ENCODE data around the gene SERINC4. TPM values are rescaled to one million over a fixed set of nuclear protein-coding genes. Genes with fewer than 3 reads are reported as not detected.
A peak's percentile ranks its signal among the peaks of the same experiment; 100 is the strongest.

Gene SERINC4
- total and polyA plus RNA-seq, 9 of the 15 experiments (the other 6 are each of a cell fraction or from before 2014, with no cell fraction given) = 0.14 to 0.86 (median 0.18) TPM; not detected in 2

DNA sequence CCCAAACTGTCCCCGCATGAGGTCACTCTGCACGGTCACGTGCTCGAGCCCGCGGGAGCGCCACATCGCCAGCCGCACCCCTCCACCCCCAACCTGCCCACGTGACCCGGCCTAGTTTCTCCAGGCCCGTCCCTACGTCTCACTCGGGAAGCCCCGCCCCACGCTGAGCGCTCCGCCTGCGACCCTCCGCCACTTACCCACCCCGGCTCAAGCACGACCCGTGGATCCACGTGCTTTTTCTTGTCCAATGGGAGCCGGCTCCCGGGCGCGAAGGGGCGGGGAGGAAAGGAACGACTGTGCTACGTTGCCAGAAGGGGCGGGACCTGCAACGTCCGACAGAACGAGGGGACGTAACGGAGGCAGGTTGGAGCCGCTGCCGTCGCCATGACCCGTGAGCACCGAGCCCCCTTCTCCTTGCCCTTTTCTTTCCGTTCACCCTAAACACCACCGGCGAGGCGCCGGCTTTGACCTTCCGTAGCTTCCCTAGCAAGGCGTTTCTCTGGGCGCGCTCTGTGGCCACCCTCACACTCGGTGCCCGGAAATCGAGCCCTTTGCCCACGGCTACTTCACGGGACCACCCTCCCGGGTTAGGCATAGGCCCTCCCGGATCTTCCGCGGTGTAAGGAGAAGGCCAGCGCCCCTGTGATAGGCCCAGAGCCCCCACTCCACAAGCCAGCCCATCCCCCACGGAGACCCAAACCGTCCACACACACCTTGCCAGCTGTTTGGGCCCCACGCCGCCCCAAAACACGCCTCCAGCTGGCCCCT is 7.8 kb downstream of the SERINC4 start, which contains the start of gene SERF2 (continued):
- TF ChIP-seq, protein P1, sequence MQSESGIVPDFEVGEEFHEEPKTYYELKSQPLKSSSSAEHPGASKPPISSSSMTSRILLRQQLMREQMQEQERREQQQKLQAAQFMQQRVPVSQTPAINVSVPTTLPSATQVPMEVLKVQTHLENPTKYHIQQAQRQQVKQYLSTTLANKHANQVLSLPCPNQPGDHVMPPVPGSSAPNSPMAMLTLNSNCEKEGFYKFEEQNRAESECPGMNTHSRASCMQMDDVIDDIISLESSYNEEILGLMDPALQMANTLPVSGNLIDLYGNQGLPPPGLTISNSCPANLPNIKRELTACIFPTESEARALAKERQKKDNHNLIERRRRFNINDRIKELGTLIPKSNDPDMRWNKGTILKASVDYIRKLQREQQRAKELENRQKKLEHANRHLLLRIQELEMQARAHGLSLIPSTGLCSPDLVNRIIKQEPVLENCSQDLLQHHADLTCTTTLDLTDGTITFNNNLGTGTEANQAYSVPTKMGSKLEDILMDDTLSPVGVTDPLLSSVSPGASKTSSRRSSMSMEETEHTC (IDR thresholded peaks at IDR 0.05) = peak; percentile 90
- TF ChIP-seq SAP30 (IDR thresholded peaks at IDR 0.05; ENCODE audit: borderline replicate concordance, insufficient read depth, low read depth, low read length, poor library complexity, severe bottlenecking) = peak; percentile 82
- TF ChIP-seq HEY1 (CRISPR knock-in tag; IDR thresholded peaks at IDR 0.05; ENCODE audit: borderline replicate concordance) = no peak
- peak; percentile 33; the same call in 1 of the 2 replicates for TF ChIP-seq HLTF (IDR thresholded peaks at IDR 0.05)
- peak; percentile 18; the same call in 1 of the 2 replicates for TF ChIP-seq CHD2 (IDR thresholded peaks at IDR 0.05; ENCODE audit: low read depth, low read length)
- no peak for TF ChIP-seq ESRRB (CRISPR knock-in tag; IDR thresholded peaks at IDR 0.05; ENCODE audit: borderline replicate concordance)
- no peak for TF ChIP-seq MCM3 (IDR thresholded peaks at IDR 0.05)
- peak; percentile 83; the same call in 1 of the 2 replicates for TF ChIP-seq SP1 (CRISPR knock-in tag; IDR thresholded peaks at IDR 0.05)
- no peak for TF ChIP-seq ZFP30 (CRISPR knock-in tag; IDR thresholded peaks at IDR 0.05; ENCODE audit: borderline replicate concordance)
- no peak for TF ChIP-seq HDAC3 (IDR thresholded peaks at IDR 0.05; ENCODE audit: borderline replicate concordance, partially characterized antibody)
- TF ChIP-seq HNRNPLL (IDR thresholded peaks at IDR 0.05; ENCODE audit: low read depth, low read length, poor library complexity, severe bottlenecking) = peak; percentile 79
- TF ChIP-seq KLF6 (CRISPR knock-in tag; IDR thresholded peaks at IDR 0.05; ENCODE audit: borderline replicate concordance) = peak; percentile 97
- no peak for TF ChIP-seq ZNF311 (CRISPR knock-in tag; IDR thresholded peaks at IDR 0.05)
- TF ChIP-seq, protein P2, sequence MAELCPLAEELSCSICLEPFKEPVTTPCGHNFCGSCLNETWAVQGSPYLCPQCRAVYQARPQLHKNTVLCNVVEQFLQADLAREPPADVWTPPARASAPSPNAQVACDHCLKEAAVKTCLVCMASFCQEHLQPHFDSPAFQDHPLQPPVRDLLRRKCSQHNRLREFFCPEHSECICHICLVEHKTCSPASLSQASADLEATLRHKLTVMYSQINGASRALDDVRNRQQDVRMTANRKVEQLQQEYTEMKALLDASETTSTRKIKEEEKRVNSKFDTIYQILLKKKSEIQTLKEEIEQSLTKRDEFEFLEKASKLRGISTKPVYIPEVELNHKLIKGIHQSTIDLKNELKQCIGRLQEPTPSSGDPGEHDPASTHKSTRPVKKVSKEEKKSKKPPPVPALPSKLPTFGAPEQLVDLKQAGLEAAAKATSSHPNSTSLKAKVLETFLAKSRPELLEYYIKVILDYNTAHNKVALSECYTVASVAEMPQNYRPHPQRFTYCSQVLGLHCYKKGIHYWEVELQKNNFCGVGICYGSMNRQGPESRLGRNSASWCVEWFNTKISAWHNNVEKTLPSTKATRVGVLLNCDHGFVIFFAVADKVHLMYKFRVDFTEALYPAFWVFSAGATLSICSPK (IDR thresholded peaks at IDR 0.05; ENCODE audit: borderline replicate concordance) = 0 out of 2 replicates have a peak, but pooled peaks have one; percentile 46
- TF ChIP-seq TARDBP (IDR thresholded peaks at IDR 0.05) = 0 out of 2 replicates have a peak, but pooled peaks have one; percentile 62
- TF ChIP-seq, protein P3, sequence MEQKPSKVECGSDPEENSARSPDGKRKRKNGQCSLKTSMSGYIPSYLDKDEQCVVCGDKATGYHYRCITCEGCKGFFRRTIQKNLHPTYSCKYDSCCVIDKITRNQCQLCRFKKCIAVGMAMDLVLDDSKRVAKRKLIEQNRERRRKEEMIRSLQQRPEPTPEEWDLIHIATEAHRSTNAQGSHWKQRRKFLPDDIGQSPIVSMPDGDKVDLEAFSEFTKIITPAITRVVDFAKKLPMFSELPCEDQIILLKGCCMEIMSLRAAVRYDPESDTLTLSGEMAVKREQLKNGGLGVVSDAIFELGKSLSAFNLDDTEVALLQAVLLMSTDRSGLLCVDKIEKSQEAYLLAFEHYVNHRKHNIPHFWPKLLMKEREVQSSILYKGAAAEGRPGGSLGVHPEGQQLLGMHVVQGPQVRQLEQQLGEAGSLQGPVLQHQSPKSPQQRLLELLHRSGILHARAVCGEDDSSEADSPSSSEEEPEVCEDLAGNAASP (IDR thresholded peaks at IDR 0.05) = no peak
- TF ChIP-seq JUN (IDR thresholded peaks at IDR 0.05; ENCODE audit: borderline replicate concordance, low read depth, low read length) = peak; percentile 93
- TF ChIP-seq JUN (CRISPR knock-in tag; IDR thresholded peaks at IDR 0.05; ENCODE audit: borderline replicate concordance) = no peak
- TF ChIP-seq, protein P4, sequence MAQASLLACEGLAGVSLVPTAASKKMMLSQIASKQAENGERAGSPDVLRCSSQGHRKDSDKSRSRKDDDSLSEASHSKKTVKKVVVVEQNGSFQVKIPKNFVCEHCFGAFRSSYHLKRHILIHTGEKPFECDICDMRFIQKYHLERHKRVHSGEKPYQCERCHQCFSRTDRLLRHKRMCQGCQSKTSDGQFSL (CRISPR knock-in tag; IDR thresholded peaks at IDR 0.05) = 0 out of 2 replicates have a peak, but pooled peaks have one; percentile 20
- TF ChIP-seq, protein P4 (tag; IDR thresholded peaks at IDR 0.05) = no peak
- TF ChIP-seq SMAD1 (IDR thresholded peaks at IDR 0.05; ENCODE audit: low read depth, low read length, partially characterized antibody) = peak; percentile 66
- 0 out of 2 replicates have a peak, but pooled peaks have one; percentile 66 for TF ChIP-seq FOXJ2 (tag; IDR thresholded peaks at IDR 0.05)
- peak; percentile 98 for TF ChIP-seq ATF7 (IDR thresholded peaks at IDR 0.05)
